H1 (cell line): ENCODE data around the gene UBAC1. TPM values are rescaled to one million over a fixed set of nuclear protein-coding genes. Genes with fewer than 3 reads are reported as not detected.

ENCODE experiments used
- CTCF ChIA-PET: fragments of 300-600 bp; sonication (Branson Sonifier 250); formaldehyde crosslinking; loops from one replicate; lab custom pipeline; 2021; ENCODE audit not compliant: partially characterized antibody; lab: Charles Lee
- POLR2A ChIA-PET: fragments of 300-600 bp; sonication (Branson Sonifier 250); formaldehyde crosslinking; loops from one replicate; lab custom pipeline; 2021; ENCODE audit warnings: inconsistent platforms; ENCODE audit not compliant: partially characterized antibody; lab: Charles Lee
- DNase-seq, 2 experiments: peaks; one replicate each; pipeline versions ENCODE4 v3.0.0 to v3.0.0-alpha.2; 2010 to 2022; ENCODE audit warnings: low spot score in 2 of 2, low read depth in 1 of 2, mixed read lengths in 1 of 2
- FAIRE-seq: peaks from 2 replicates; lab custom pipeline; 2011; peaks lifted over from hg19 to GRCh38; lab: Jason Lieb, UNC
- H2AFZ ChIP-seq: 2 replicates; pipeline ENCODE4 v1.8.1; 2012; ENCODE audit warnings: low read length, inconsistent platforms
- H2AK5ac ChIP-seq: 2 replicates; pipeline ENCODE4 v1.6.1; 2013; ENCODE audit warnings: low read depth, low read length
- H2BK120ac ChIP-seq: replicated peaks from 2 replicates; pipeline ENCODE3; 2013; ENCODE audit warnings: low read depth, low read length, inconsistent platforms
- H2BK12ac ChIP-seq: 2 replicates; pipeline ENCODE4 v1.6.1; 2013; ENCODE audit warnings: low read depth, low read length
- H2BK15ac ChIP-seq: 2 replicates; pipeline ENCODE4 v1.6.1; 2013; ENCODE audit warnings: low read length
- H2BK20ac ChIP-seq: 2 replicates; pipeline ENCODE4 v1.6.1; 2013; ENCODE audit warnings: low read length
- H2BK5ac ChIP-seq: 2 replicates; pipeline ENCODE4 v1.6.1; 2013; ENCODE audit warnings: low read depth, low read length
- H3K14ac ChIP-seq: 2 replicates; pipeline ENCODE4 v1.6.1; 2013; ENCODE audit warnings: inconsistent platforms; ENCODE audit not compliant: insufficient read length
- H3K18ac ChIP-seq: 2 replicates; pipeline ENCODE4 v1.6.1; 2013; ENCODE audit warnings: low read length; ENCODE audit errors: extremely low read depth
- H3K23ac ChIP-seq: 2 replicates; pipeline ENCODE4 v1.6.1; 2013; ENCODE audit warnings: inconsistent platforms; ENCODE audit not compliant: insufficient read length
- H3K23me2 ChIP-seq: 2 replicates; pipeline ENCODE4 v1.6.1; 2013; ENCODE audit warnings: low read depth, low read length
- H3K27ac ChIP-seq: 2 replicates; pipeline ENCODE4 v1.6.1; 2011; ENCODE audit warnings: low read depth, low read length, inconsistent platforms
- H3K27me3 ChIP-seq, 4 experiments: replicated peaks in 1 of 4; 1 replicate in 1 of 4; 2 replicates in 3 of 4; pipeline versions ENCODE4 v1.6.1 to v1.8.1; 2011 to 2013; ENCODE audit warnings: low read length in 3 of 4, mild to moderate bottlenecking in 3 of 4, inconsistent platforms in 2 of 4, mixed read lengths in 2 of 4, moderate library complexity in 1 of 4; ENCODE audit not compliant: control insufficient read depth in 3 of 4, insufficient read depth in 3 of 4; ENCODE audit errors: extremely low read depth in 1 of 4
- H3K36me3 ChIP-seq, 4 experiments: 2 replicates each; pipeline versions ENCODE4 v1.6.1 to v1.8.1; 2011 to 2013; ENCODE audit warnings: mild to moderate bottlenecking in 4 of 4, low read length in 3 of 4, moderate library complexity in 2 of 4, control low read depth in 1 of 4, inconsistent platforms in 1 of 4; ENCODE audit not compliant: insufficient read depth in 4 of 4, control insufficient read depth in 2 of 4
- H3K4ac ChIP-seq: replicated peaks from 2 replicates; pipeline ENCODE3; 2013; ENCODE audit warnings: low read length, low read depth, mixed read lengths, inconsistent platforms; ENCODE audit not compliant: insufficient read length
- H3K4me1 ChIP-seq, 4 experiments: replicated peaks in 1 of 4; 1 replicate in 1 of 4; 2 replicates in 3 of 4; pipeline versions ENCODE4 v1.6.1 to v1.8.1; 2011 to 2013; ENCODE audit warnings: low read length in 3 of 4, inconsistent platforms in 2 of 4, mixed read lengths in 1 of 4; ENCODE audit not compliant: insufficient read depth in 4 of 4, control insufficient read depth in 3 of 4
- H3K4me2 ChIP-seq, 2 experiments: 2 replicates each; pipeline versions ENCODE4 v1.6.1 to v1.8.1; 2011 to 2013; ENCODE audit warnings: low read depth in 2 of 2, low read length in 2 of 2, control low read depth in 1 of 2, inconsistent platforms in 1 of 2, mild to moderate bottlenecking in 1 of 2; ENCODE audit not compliant: insufficient read depth in 1 of 2
- H3K4me3 ChIP-seq, 4 experiments: fragments of 200-600, 300-600 bp in 1 of 4; sonication (generic), shearing (Covaris generic), sonication (Bioruptor Twin) in 1 of 4; 2 replicates each; pipeline versions ENCODE4 v1.5.1 to v1.8.1; 2011 to 2016; ENCODE audit warnings: low read length in 4 of 4, low read depth in 3 of 4, control low read depth in 2 of 4, inconsistent platforms in 2 of 4, mild to moderate bottlenecking in 2 of 4, mixed read lengths in 1 of 4, moderate library complexity in 1 of 4; ENCODE audit not compliant: insufficient read depth in 2 of 4; ENCODE audit errors: extremely low read depth in 1 of 4
- H3K56ac ChIP-seq: replicated peaks from 2 replicates; pipeline ENCODE3; 2013; ENCODE audit warnings: low read depth, mild to moderate bottlenecking, mixed read lengths, low read length, inconsistent platforms; ENCODE audit not compliant: insufficient read length
- H3K79me1 ChIP-seq: 2 replicates; pipeline ENCODE4 v1.6.1; 2013; ENCODE audit warnings: low read depth, low read length, control low read depth
- H3K79me2 ChIP-seq, 2 experiments: 2 replicates each; pipeline versions ENCODE4 v1.6.1 to v1.8.1; 2012 to 2013; ENCODE audit warnings: low read length in 2 of 2, mild to moderate bottlenecking in 2 of 2, inconsistent platforms in 1 of 2; ENCODE audit not compliant: insufficient read depth in 2 of 2, control insufficient read depth in 1 of 2
- H3K9ac ChIP-seq, 4 experiments: replicated peaks in 1 of 4; 1 replicate in 1 of 4; 2 replicates in 3 of 4; pipeline versions ENCODE4 v1.6.1 to v1.8.1; 2011 to 2013; ENCODE audit warnings: low read depth in 3 of 4, low read length in 3 of 4, control low read depth in 2 of 4, mild to moderate bottlenecking in 2 of 4, moderate library complexity in 2 of 4, inconsistent platforms in 1 of 4; ENCODE audit errors: extremely low read depth in 1 of 4
- H3K9me3 ChIP-seq, 2 experiments: 2 replicates each; pipeline versions ENCODE4 v1.6.1 to v1.8.1; 2012 to 2013; ENCODE audit warnings: mild to moderate bottlenecking in 2 of 2, moderate library complexity in 2 of 2, control low read depth in 1 of 2, inconsistent platforms in 1 of 2, low read depth in 1 of 2, low read length in 1 of 2, mixed read lengths in 1 of 2; ENCODE audit not compliant: insufficient read depth in 2 of 2
- H4K20me1 ChIP-seq, 2 experiments: replicated peaks in 1 of 2; 2 replicates each; pipeline versions ENCODE3 to v1.8.1; 2011 to 2013; ENCODE audit warnings: inconsistent platforms in 2 of 2, low read length in 2 of 2, mild to moderate bottlenecking in 1 of 2; ENCODE audit not compliant: insufficient read depth in 2 of 2, control insufficient read depth in 1 of 2
- H4K5ac ChIP-seq: 2 replicates; pipeline ENCODE4 v1.6.1; 2013; ENCODE audit warnings: low read length, low read depth, mixed read lengths, inconsistent platforms; ENCODE audit not compliant: insufficient read length
- H4K8ac ChIP-seq: 2 replicates; pipeline ENCODE4 v1.8.0; 2013; ENCODE audit warnings: mild to moderate bottlenecking, moderate library complexity, low read length, inconsistent platforms; ENCODE audit not compliant: insufficient read depth; ENCODE audit errors: extremely low read depth
- H4K91ac ChIP-seq: replicated peaks from 2 replicates; pipeline ENCODE3; 2013; ENCODE audit warnings: low read length, mixed read lengths, inconsistent platforms; ENCODE audit not compliant: insufficient read length
- CHD2 ChIP-seq: IDR thresholded peaks from 2 replicates; pipeline ENCODE4 v1.6.1; 2012; ENCODE audit warnings: low read length, improper control_type of control experiment
- KDM1A ChIP-seq: fragments of 200-600, 300-600 bp; sonication (generic); IDR thresholded peaks from 2 replicates; pipeline ENCODE4 v1.7.1; 2016; ENCODE audit warnings: mild to moderate bottlenecking, low read length, borderline replicate concordance
- WGBS, 2 experiments: shearing (Covaris generic) in 1 of 2; methylation state at CpG; one replicate each; pipeline versions ENCODE4 v1.1.6 to v1.1.7; 2013 to 2015; ENCODE audit warnings: low lambda C conversion rate in 2 of 2, mixed read lengths in 2 of 2, inconsistent platforms in 1 of 2, low coverage in 1 of 2, missing lambda C conversion rate in 1 of 2; ENCODE audit not compliant: insufficient replicate concordance in 2 of 2, insufficient coverage in 1 of 2, insufficient read length in 1 of 2; ENCODE audit errors: extremely low coverage in 1 of 2, missing lambda C conversion rate in 1 of 2; 5-methylcytosine and 5-hydroxymethylcytosine counted together
- polyA plus RNA-seq, 7 experiments: library from polyadenylated mRNA; depleted of rRNA in 3 of 7; stranded (reverse) in 5 of 7; unstranded in 2 of 7; fragments of >200 nt in 5 of 7; fragments of 200-250 nt in 2 of 7; gene quantifications; 1 replicate in 5 of 7; 2 replicates in 1 of 7; 4 replicates in 1 of 7; pipeline versions ENCODE4 v1.2.1 to v1.2.3, GENCODE V29; 2011 to 2013; ENCODE audit warnings: missing spikeins in 2 of 7, mixed read lengths in 2 of 7
- total RNA-seq: library from RNA; stranded (reverse); fragmentation: NEBNext Ultra II Directional; extraction: Animal tissue kit (Norgen Biotek cat#: 25700); gene quantifications from 2 replicates; pipeline ENCODE4 v1.2.1, GENCODE V29; 2021

Gene UBAC1
- total and polyA plus RNA-seq, 2 of the 8 experiments (the other 6 are each of a cell fraction or from before 2014, with no cell fraction given): 59.3 to 85.2 TPM

GRCh38 chr9:135997090-135998015 lies 36.2 kb upstream of the UBAC1 start:
- ChIA-PET POLR2A (interaction anchor here (1.2 to 1.3 kb wide), 2 partner anchors 9 to 11 kb away, joined by 3 read pairs; no protein-coding TSS in a partner anchor), CTCF (interaction anchor here (0.9 to 2.5 kb wide), 3 partner anchors 30 to 199 kb away, joined by 3 to 9 read pairs (median 3); no protein-coding TSS in a partner anchor)
- Histone ChIP-seq H2AFZ (no peak overlapping the region), H3K23ac (no peak overlapping the region), H3K56ac (no peak overlapping the region), H2BK15ac (no peak overlapping the region), H2BK12ac (0 out of 2 replicates have a peak overlapping the region, but pooled peaks have one; percentile 2), H2AK5ac (no peak overlapping the region), H4K20me1 (no peaks in the 10 kb centered on the region), H3K9me3 (no peaks in the 10 kb centered on the region), H3K36me3 (no peaks in the 10 kb centered on the region), H3K79me1 (no peaks in the 10 kb centered on the region), H3K4ac (no peak overlapping the region), H3K4me2 (no peak overlapping the region), H4K8ac (no peak overlapping the region), H2BK5ac (no peak overlapping the region), H2BK20ac (no peak overlapping the region), H3K4me3 (no peak overlapping the region), H3K9ac (no peak overlapping the region), H4K91ac (peak overlapping the region; percentile 66), H4K5ac (no peak overlapping the region), H3K14ac (no peak overlapping the region), H3K23me2 (no peaks in the 10 kb centered on the region; the same call in 1 of the 2 replicates), H2BK120ac (no peak overlapping the region), H3K79me2 (no peaks in the 10 kb centered on the region), H3K4me1 (peaks cover 6 to 19% (median 16%) of the 10 kb centered on the region in 4 experiments), H3K27ac (no peak overlapping the region), H3K18ac (no peak overlapping the region), H3K27me3 (no peaks in the 10 kb centered on the region)
- 94% methylated on average over 34 of the region's 34 CpGs; no CpG with 5 or more reads in 1 of the 2 experiments for whole genome bisulfite sequencing, 2 experiments
- TF ChIP-seq KDM1A (peak; percentile 53; the same call in 1 of the 2 replicates), CHD2 (no peak)
- FAIRE-seq (no peak), DNase-seq (no peak)
